Activated T-helper 17 cell treated with anti-CD3 and anti-CD28 coated beads, Interleukin-2, amount 50 U/mL, for 72 hours (primary cell): ENCODE data around the gene TLE3. TPM values are rescaled to one million over a fixed set of nuclear protein-coding genes. Genes with fewer than 3 reads are reported as not detected.

Experiments used
- ATAC-seq: fragments of 150-1000 bp; cut with Tn5 transposase; replicated peaks from 2 replicates; pipeline ENCODE4 v1.10.0; 2021; ENCODE audit warnings: mild to moderate bottlenecking, moderate library complexity
- H3K27ac Mint-ChIP-seq: one replicate; pipeline ENCODE4 v1.8.0; 2022; ENCODE audit warnings: mixed read lengths
- H3K27me3 Mint-ChIP-seq: one replicate; pipeline ENCODE4 v1.8.0; 2022; ENCODE audit warnings: mixed read lengths
- H3K36me3 Mint-ChIP-seq: one replicate; pipeline ENCODE4 v1.8.0; 2022; ENCODE audit warnings: low read depth, mild to moderate bottlenecking, mixed read lengths
- H3K4me1 Mint-ChIP-seq: one replicate; pipeline ENCODE4 v1.8.0; 2022; ENCODE audit warnings: mixed read lengths
- H3K4me3 Mint-ChIP-seq: one replicate; pipeline ENCODE4 v1.8.0; 2022; ENCODE audit warnings: mild to moderate bottlenecking, mixed read lengths
- H3K9me3 Mint-ChIP-seq: one replicate; pipeline ENCODE4 v1.8.0; 2022; ENCODE audit warnings: mixed read lengths
- total RNA-seq, 2 donors: library from RNA; stranded (reverse); gene quantifications; one replicate each; pipeline ENCODE4 v1.2.3, GENCODE V29; 2022

TLE3 gene
- total RNA-seq, 2 donors from 2014 or later = 94.9 to 131 TPM

GRCh38 chr15:70025413-70026296 is 72.1 kb downstream of the TLE3 start:
- Mint-ChIP-seq H3K27me3 (no peaks in the 10 kb centered on the region), H3K4me3 (no peak overlapping the region), H3K36me3 (no peaks in the 10 kb centered on the region), H3K4me1 (peaks cover 17% of the 10 kb centered on the region), H3K27ac (no peak overlapping the region), H3K9me3 (no peaks in the 10 kb centered on the region)
- ATAC-seq = no peak

DNA sequence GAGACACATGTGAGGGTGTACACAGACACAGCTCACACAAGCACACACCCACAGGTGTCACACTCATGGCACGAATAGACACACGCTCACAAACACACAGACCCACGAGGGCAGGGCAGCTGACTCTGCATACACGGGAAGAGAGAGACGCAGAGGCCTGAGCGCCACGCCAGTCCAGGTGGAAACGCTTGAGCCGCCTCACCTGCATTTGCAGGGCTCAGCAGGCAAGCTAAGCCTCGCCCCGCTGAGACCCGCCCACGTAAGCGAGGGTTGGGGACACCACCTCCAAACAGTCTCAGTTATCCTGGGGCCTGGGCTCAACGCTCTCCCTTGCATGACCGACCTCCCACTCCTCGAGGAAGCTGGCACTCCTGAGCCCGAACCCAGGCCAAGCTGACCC is 73.2 kb downstream of the TLE3 start:
- Mint-ChIP-seq H3K27me3 (no peaks in the 10 kb centered on the region), H3K27ac (peak overlapping the region; percentile 66), H3K4me3 (no peak overlapping the region), H3K4me1 (peaks cover 17% of the 10 kb centered on the region), H3K36me3 (no peaks in the 10 kb centered on the region), H3K9me3 (no peaks in the 10 kb centered on the region)
- ATAC-seq = no peak

- H3K4me3 Mint-ChIP-seq = peak overlapping the region; percentile 38
- H3K27ac Mint-ChIP-seq = peak overlapping the region; percentile 66
- no peaks in the 10 kb centered on the region for H3K27me3 Mint-ChIP-seq
- no peak for ATAC-seq
- peaks cover 17% of the 10 kb centered on the region for H3K4me1 Mint-ChIP-seq
- H3K9me3 Mint-ChIP-seq = no peaks in the 10 kb centered on the region
- no peaks in the 10 kb centered on the region for H3K36me3 Mint-ChIP-seq
Observed at GRCh38 chr15:70023769-70024491, 73.8 kb downstream of the TLE3 start.

- Mint-ChIP-seq H3K27ac (peak overlapping the region; percentile 66), H3K4me3 (peak overlapping the region; percentile 38), H3K9me3 (no peaks in the 10 kb centered on the region), H3K4me1 (peaks cover 17% of the 10 kb centered on the region), H3K36me3 (no peaks in the 10 kb centered on the region), H3K27me3 (no peaks in the 10 kb centered on the region)
- peak; percentile 100 for ATAC-seq
Observed at GRCh38 chr15:70023064-70023768, 74.5 kb downstream of the TLE3 start.

DNA sequence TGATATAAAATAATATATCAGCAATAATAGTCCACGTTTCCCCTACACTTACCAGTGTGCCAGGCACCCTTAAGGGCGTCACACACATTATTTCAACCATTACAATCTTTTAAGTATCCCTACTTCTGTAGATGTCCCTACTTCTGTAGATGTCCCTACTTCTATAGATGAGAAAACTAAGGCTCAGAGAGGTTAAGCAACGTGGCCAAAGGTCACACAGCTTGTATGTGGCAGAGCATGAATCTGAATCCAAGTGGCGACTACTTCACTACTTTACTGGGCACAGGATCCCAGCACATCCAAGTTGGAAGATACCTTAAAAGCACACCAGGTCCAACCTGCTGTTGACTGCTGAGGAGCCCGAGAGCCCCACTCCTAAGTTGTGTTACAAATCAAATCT is 77.5 kb downstream of the TLE3 start:
- H3K36me3 Mint-ChIP-seq = no peaks in the 10 kb centered on the region
- peaks cover 21% of the 10 kb centered on the region for H3K4me1 Mint-ChIP-seq
- no peaks in the 10 kb centered on the region for H3K9me3 Mint-ChIP-seq
- no peak overlapping the region for H3K4me3 Mint-ChIP-seq
- no peak overlapping the region for H3K27ac Mint-ChIP-seq
- no peak for ATAC-seq
- H3K27me3 Mint-ChIP-seq = peaks cover 8% of the 10 kb centered on the region

- Mint-ChIP-seq H3K27me3 (peaks cover 8% of the 10 kb centered on the region), H3K36me3 (no peaks in the 10 kb centered on the region), H3K4me1 (peaks cover 15% of the 10 kb centered on the region), H3K9me3 (no peaks in the 10 kb centered on the region), H3K4me3 (no peak overlapping the region), H3K27ac (no peak overlapping the region)
- no peak for ATAC-seq
Observed at GRCh38 chr15:70018646-70019600, 78.8 kb downstream of the TLE3 start.

GRCh38 chr15:70017801-70018200 is 79.9 kb downstream of the TLE3 start:
- H3K4me3 Mint-ChIP-seq = no peak overlapping the region
- no peaks in the 10 kb centered on the region for H3K9me3 Mint-ChIP-seq
- no peaks in the 10 kb centered on the region for H3K36me3 Mint-ChIP-seq
- H3K27me3 Mint-ChIP-seq = peaks cover 8% of the 10 kb centered on the region
- H3K4me1 Mint-ChIP-seq = peaks cover 7% of the 10 kb centered on the region
- no peak for ATAC-seq
- H3K27ac Mint-ChIP-seq = no peak overlapping the region

GRCh38 chr15:70017025-70017424 is 80.7 kb downstream of the TLE3 start:
- Mint-ChIP-seq H3K27ac (no peak overlapping the region), H3K27me3 (peaks cover 8% of the 10 kb centered on the region)
- ATAC-seq = no peak

GRCh38 chr15:70016511-70016994 is 81.2 kb downstream of the TLE3 start:
- H3K4me1 Mint-ChIP-seq = peaks cover 4% of the 10 kb centered on the region
- ATAC-seq = no peak
- no peaks in the 10 kb centered on the region for H3K36me3 Mint-ChIP-seq
- H3K27me3 Mint-ChIP-seq = peaks cover 8% of the 10 kb centered on the region
- no peaks in the 10 kb centered on the region for H3K9me3 Mint-ChIP-seq
- no peak overlapping the region for H3K4me3 Mint-ChIP-seq
- no peak overlapping the region for H3K27ac Mint-ChIP-seq

More at GRCh38 chr15:70017025-70017424, 80.7 kb downstream of the TLE3 start:
- Mint-ChIP-seq H3K36me3 (no peaks in the 10 kb centered on the region), H3K4me3 (no peak overlapping the region), H3K9me3 (no peaks in the 10 kb centered on the region), H3K4me1 (peaks cover 4% of the 10 kb centered on the region)

DNA sequence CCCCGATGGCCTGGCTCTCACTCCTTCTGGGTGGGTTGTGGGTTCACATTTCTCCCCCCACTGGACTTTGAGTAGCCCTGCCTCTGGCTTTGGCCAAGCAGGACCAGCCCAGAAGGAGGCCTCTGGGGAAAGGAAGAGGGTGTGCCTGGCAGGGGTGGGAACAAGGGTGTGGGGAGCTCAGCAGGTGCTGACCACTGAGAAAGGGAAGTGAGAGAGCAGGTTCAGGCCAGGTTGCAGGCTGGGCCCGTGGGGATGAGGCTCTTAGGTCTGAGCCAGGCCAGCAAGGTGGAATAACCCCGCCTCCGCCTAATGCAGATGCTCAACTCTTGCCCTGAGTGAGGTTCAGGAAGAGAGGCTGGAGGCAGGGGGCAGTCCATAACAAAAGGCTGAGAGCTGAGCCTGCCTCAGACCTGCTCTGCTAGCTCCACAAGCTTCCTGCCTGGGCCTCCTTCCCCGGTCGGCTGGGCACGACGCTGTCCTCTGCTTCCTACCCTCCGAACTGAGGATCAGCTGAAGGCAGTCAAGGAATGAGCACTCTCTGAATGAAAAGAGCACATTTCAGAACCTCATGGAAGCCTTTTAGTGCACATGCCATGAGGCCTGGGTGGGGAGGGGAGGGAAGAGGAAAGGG is 82.7 kb downstream of the TLE3 start:
- H3K9me3 Mint-ChIP-seq = no peaks in the 10 kb centered on the region
- no peak overlapping the region for H3K4me3 Mint-ChIP-seq
- peaks cover 8% of the 10 kb centered on the region for H3K27me3 Mint-ChIP-seq
- no peak overlapping the region for H3K27ac Mint-ChIP-seq
- H3K36me3 Mint-ChIP-seq = no peaks in the 10 kb centered on the region
- ATAC-seq = no peak
- peaks cover 4% of the 10 kb centered on the region for H3K4me1 Mint-ChIP-seq

- Mint-ChIP-seq H3K4me1 (peaks cover 4% of the 10 kb centered on the region), H3K36me3 (no peaks in the 10 kb centered on the region), H3K27me3 (peaks cover 8% of the 10 kb centered on the region), H3K9me3 (no peaks in the 10 kb centered on the region), H3K27ac (no peak overlapping the region), H3K4me3 (no peak overlapping the region)
- ATAC-seq = no peak
Observed at GRCh38 chr15:70014331-70014730, 83.4 kb downstream of the TLE3 start.

DNA sequence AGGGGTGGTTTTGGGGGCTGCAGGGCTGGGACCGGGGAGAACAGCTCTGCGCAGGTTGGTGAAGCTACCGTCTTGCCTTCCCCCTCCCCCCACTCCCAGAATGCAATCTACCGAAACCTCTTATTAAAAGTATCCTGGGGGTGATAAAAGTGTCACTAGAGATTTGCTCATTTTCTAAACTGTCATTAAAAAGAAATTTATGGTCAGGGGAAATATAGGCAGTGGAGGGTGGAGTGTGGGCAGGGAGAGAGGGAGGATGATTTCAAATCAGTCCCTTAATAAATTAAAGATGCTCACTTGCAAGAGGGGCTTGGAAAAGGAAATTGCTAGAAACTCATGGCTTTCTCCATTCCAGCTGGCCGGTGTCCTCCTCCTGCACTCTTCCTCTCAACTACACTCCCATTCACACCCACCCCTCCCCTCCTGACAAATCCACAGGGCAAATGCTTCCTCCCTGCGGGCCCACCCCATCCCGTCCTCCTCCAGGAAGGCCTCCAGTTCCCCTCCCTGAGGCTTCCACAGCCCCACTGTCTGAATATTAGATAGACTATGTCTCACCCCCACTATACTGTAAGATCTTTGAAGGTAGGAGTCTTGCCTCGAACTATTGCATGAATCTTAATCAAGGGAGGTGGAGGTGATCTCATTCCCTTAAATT is 83.9 kb downstream of the TLE3 start:
- H3K27ac Mint-ChIP-seq = no peak overlapping the region
- H3K27me3 Mint-ChIP-seq = peaks cover 8% of the 10 kb centered on the region
- H3K4me3 Mint-ChIP-seq = no peak overlapping the region
- no peaks in the 10 kb centered on the region for H3K9me3 Mint-ChIP-seq
- no peaks in the 10 kb centered on the region for H3K36me3 Mint-ChIP-seq
- no peak for ATAC-seq
- H3K4me1 Mint-ChIP-seq = peaks cover 4% of the 10 kb centered on the region

DNA sequence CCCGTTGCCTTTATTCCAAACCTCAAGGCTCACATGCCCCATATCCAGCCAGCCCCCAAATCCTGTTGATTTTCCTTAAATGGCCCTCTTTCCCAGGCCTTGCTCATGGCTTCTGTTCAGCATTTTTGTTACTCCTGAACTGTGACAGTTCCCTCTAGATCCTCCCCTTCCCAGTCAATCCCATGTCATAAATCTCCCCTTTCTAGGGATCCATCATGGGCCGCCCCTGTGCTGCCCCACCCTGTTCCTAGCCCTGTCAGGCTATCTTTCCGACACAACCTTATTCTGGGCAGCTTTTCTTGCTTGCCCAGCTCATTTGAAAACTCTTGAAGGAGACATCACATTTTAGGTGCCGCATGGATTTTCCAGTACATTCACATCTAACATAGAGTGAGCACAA is 84.8 kb downstream of the TLE3 start:
- Mint-ChIP-seq H3K27ac (no peak overlapping the region), H3K27me3 (peaks cover 6% of the 10 kb centered on the region), H3K4me1 (peaks cover 4% of the 10 kb centered on the region), H3K4me3 (no peak overlapping the region), H3K9me3 (no peaks in the 10 kb centered on the region), H3K36me3 (no peaks in the 10 kb centered on the region)
- no peak for ATAC-seq
